KOPT-K1 (cell line): Measurements from ENCODE around the gene AKAP12.
"Not testable (repeated sequence)": the region's sequence is repeated elsewhere in the genome, so short reads cannot be mapped to it uniquely, and the experiment has no call there.

Source experiments
- H3K27ac ChIP-seq: fragments of 200-600 bp; sonication (generic); 2 replicates; pipeline ENCODE4 v1.5.1; 2016; ENCODE audit warnings: antibody characterized with exemption, mild to moderate bottlenecking, low read depth, low read length; ENCODE audit not compliant: poor library complexity, severe bottlenecking
- H3K36me3 ChIP-seq: fragments of 200-600 bp; sonication (generic); 2 replicates; pipeline ENCODE4 v1.5.1; 2017; ENCODE audit warnings: antibody characterized with exemption, mild to moderate bottlenecking, low read length, moderate library complexity; ENCODE audit not compliant: insufficient read depth
- H3K9me3 ChIP-seq: fragments of 200-600 bp; sonication (generic); 2 replicates; pipeline ENCODE4 v1.5.1; 2017; ENCODE audit warnings: antibody characterized with exemption, low read length, mild to moderate bottlenecking; ENCODE audit not compliant: insufficient read depth, poor library complexity, severe bottlenecking

Gene AKAP12

GRCh38 chr6:151325075-151326050 lies 85.6 kb downstream of the AKAP12 start:
- Histone ChIP-seq H3K9me3 (no peaks in the 10 kb centered on the region), H3K36me3 (no peaks in the 10 kb centered on the region), H3K27ac (no peak overlapping the region)

GRCh38 chr6:151326116-151326825 lies 86.5 kb downstream of the AKAP12 start:
- Histone ChIP-seq H3K36me3 (no peaks in the 10 kb centered on the region), H3K9me3 (no peaks in the 10 kb centered on the region), H3K27ac (no peak overlapping the region)

- Histone ChIP-seq H3K9me3 (no peaks in the 10 kb centered on the region), H3K27ac (no peak overlapping the region), H3K36me3 (no peaks in the 10 kb centered on the region)
Measured at GRCh38 chr6:151327101-151327500, 87.3 kb downstream of the AKAP12 start.

- Histone ChIP-seq H3K27ac (no peak overlapping the region), H3K36me3 (no peaks in the 10 kb centered on the region), H3K9me3 (no peaks in the 10 kb centered on the region)
Measured at GRCh38 chr6:151330130-151330696, 90.4 kb downstream of the AKAP12 start.

- H3K36me3 ChIP-seq, result no peaks in the 10 kb centered on the region
- H3K9me3 ChIP-seq, result no peaks in the 10 kb centered on the region
- H3K27ac ChIP-seq, result no peak overlapping the region
Measured at GRCh38 chr6:151335930-151336329, 96.2 kb downstream of the AKAP12 start.

GRCh38 chr6:151338651-151339200 lies 99.0 kb downstream of the AKAP12 start:
- Histone ChIP-seq H3K9me3 (no peaks in the 10 kb centered on the region), H3K36me3 (no peaks in the 10 kb centered on the region), H3K27ac (no peak overlapping the region)

GRCh38 chr6:151339369-151339768 lies 99.6 kb downstream of the AKAP12 start:
- Histone ChIP-seq H3K36me3 (no peaks in the 10 kb centered on the region), H3K27ac (no peak overlapping the region), H3K9me3 (no peaks in the 10 kb centered on the region)

- no peak overlapping the region for H3K27ac ChIP-seq
- no peaks in the 10 kb centered on the region for H3K36me3 ChIP-seq
- H3K9me3 ChIP-seq, result no peaks in the 10 kb centered on the region
Measured at GRCh38 chr6:151340219-151340978, 100.6 kb downstream of the AKAP12 start.

- no peaks in the 10 kb centered on the region for H3K9me3 ChIP-seq
- H3K27ac ChIP-seq, result no peak overlapping the region
- no peaks in the 10 kb centered on the region for H3K36me3 ChIP-seq
Measured at GRCh38 chr6:151341476-151342195, 101.9 kb downstream of the AKAP12 start.

GRCh38 chr6:151342750-151343149 lies 103.0 kb downstream of the AKAP12 start:
- not testable (repeated sequence) for H3K36me3 ChIP-seq, H3K27ac ChIP-seq, H3K9me3 ChIP-seq

- no peaks in the 10 kb centered on the region for H3K9me3 ChIP-seq
- H3K36me3 ChIP-seq, result no peaks in the 10 kb centered on the region
- H3K27ac ChIP-seq, result no peak overlapping the region
Measured at GRCh38 chr6:151349651-151350270, 110.0 kb downstream of the AKAP12 start.

- H3K9me3 ChIP-seq, result no peaks in the 10 kb centered on the region
- no peaks in the 10 kb centered on the region for H3K36me3 ChIP-seq
- no peak overlapping the region for H3K27ac ChIP-seq
Measured at GRCh38 chr6:151350442-151351145, 110.8 kb downstream of the AKAP12 start.

- H3K27ac ChIP-seq, result no peak overlapping the region
- no peaks in the 10 kb centered on the region for H3K36me3 ChIP-seq
- H3K9me3 ChIP-seq, result no peaks in the 10 kb centered on the region
Measured at GRCh38 chr6:151351146-151351700, 111.5 kb downstream of the AKAP12 start.
